ENCODE data around the gene EEIG1.
"Not testable (repeated sequence)": the region's sequence is repeated elsewhere in the genome, so short reads cannot be mapped to it uniquely, and the experiment has no call there.

The EEIG1 gene

DNA sequence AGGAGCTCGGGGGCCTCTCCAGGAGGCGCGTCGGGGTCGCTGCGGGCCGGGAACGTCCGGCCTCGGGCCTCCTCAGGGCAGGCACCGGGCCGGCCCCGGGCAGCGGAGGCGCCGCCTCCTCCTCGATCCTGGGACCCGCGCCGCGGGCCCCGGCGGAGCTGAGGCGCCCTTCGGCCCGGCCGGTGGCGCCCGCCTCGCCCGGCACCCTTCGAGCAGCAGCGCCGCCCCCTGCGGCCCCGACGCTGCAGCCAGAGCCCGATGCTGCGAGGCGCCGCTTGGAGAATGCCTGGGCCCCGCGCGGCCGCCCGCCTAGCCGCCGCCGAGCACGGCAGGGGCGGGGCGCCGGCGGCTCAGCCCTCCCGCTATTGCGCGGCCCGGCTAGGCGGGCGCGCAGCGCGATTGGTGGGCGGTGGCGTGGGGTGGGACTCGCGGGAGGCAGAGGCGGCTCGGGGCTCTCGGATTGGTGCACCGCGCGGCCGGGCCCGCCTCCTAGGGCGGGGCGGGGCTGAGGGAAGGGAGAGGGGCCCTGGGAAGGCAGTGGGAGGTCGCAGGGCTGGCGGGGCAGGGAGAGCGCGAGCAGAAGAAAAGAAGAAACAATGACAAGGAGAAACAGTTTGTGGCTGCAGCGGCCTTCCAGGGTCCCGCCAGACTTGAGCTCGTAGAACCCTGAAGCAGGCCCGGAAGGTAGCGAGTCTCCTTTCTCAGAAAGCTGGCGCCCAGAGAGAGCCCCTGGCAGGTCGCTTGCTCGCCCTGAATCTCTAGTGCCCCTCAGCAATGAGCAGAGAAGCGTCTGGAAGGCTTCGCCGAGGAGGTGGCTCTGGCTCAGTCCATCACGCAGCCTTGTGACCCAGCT, at the start of gene EEIG1:
EEIG1 (minus strand) TSS at position 284 of the 853 bp plus-strand sequence. CDS start 852 bp downstream, outside the sequence.
- ATAC-seq, result peak; percentile 91 to 92

DNA sequence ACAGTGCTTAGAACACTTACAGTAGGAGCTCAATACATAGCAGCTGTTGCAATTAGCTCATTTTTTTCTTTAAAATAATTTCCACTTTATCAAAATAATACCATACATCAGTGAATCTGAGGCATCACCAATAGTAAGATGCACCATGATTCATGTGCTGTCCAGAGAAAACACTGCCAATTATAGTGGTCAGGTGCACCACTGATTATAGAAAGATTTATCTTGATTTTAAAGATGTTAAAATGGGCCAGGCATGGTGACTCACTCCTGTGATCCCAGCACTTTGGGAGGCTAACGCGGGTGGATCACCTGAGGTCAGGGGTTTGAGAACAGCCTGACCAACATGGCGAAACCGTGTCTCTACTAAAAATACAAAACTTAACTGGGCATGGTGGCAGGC, 46.9 kb upstream of the EEIG1 start:
- ATAC-seq, result no peak

DNA sequence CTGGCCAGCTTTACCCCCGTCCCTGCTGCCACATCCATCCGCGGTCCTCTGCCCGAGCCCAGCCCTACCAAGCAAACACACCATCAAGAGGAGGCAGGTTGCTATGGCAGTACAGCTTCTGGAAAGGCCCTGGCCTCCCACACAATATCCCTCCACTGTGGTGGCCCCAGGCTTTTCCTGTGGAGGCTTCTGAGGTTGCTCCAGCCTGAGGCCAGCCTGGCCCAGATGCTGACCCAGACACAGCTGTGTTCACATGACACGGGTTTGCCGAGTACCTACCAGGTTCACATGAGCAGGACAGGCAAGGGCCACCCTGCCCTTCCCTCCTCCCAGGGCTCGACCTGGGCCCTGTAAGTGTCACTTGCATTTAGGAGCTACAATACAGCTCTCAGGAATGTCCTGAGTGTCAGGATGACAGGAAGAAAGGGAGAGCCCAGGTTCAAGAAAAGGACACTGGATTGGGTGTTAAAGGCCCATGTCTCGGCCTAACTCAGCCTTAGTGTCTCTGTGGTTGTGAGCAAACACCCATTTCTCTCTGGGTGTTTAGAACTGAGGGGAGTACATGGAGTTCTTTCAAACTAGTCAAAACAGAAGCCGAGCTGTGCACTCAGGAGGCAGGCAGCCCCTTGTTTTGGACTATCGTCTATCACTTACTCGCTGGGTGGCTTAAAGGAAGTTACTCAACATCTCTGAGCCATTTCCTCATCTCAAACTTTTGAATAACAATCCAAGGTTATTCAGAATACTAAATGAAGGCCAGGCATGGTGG, 46.2 kb upstream of the EEIG1 start:
- ATAC-seq, result peak; percentile 50 to 54

DNA sequence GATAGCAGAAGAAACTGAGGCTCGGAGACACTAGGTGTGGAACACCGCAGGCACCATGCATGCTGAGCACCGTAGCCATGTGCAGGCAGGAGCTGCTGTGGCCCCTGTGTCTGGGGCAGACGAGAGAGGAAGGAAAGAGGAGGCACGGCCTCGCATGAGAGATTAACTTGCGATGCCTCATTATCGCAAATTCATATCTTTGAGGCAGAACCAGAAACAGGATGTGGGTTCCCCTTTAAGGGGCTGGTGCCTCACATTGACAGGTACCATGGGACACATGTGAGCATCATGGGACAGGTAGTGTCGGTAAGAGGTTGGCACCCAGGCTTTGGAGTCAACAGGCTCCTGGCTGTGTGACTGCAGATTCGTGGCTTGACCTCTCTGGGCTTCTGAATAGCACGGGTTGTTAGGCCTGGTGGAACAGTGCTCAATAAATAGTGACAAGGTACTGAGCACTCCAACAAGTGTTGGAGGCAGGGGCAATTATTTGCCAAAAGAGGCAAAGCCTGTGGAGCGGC, 45.5 kb upstream of the EEIG1 start:
- peak; percentile 69 to 73 for ATAC-seq

DNA sequence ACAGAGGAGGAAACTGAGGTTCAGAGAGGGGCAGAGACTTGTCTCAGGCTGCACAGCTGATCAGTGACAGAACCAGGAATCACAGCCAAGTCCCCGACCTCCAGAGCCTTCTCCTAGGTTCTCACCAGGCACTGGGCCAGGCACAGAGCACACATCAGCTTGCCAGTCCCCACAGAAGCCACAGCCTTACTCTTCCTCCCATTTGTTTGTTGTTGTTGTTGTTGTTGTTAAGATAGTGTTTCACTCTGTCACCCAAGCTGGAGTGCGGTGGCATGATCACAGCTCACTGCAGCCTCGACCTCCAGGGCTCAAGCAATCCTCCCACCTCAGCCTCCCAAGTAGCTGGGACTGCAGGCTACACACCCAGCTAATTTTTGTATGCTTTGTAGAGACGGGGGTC, 44.9 kb upstream of the EEIG1 start:
- ATAC-seq, result no peak

DNA sequence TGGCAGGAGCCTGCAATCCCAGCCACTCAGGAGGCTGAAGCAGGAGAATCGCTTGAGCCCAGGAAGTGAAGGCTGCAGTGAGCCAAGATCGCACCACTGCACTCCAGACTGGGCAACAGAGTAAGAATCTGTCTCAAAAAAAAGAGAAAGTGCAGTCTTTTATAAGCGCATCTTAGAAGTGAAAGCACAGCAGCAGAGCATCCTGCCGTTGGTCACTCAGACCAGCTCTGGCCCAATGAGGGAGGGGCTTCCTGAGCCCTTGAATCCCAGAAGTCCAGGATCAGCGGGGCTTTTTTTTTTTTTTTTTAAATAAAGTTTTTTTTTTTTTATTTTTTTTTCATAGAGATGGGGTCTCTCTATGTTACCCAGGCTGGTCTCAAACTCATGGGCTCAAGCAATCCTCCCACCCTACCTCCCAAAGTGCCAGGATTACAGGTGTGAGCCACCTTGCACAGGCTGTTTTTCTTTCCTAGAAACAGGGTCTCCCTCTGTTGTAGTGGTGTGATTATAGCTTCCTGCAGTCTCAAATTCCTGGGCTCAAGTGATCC, 44.0 kb upstream of the EEIG1 start:
- ATAC-seq, result no peak

DNA sequence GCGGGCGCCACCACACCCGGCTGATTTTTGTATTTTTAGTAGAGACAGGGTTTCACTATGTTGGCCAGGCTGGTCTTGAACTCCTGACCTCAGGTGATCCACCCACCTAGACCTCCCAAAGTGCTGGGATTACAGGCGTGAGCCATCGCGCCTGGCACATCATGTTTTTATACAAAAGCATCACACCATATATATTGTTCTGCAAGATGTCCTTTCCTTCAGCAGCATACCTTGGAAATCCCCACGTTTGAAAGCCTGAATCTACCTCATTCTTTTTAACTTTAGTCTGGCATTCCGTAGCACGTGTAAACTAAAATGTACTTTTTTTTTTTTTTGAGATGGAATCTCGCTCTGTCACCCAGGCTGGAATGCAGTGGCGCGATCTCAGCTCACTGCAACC, 42.9 kb upstream of the EEIG1 start:
- not testable (repeated sequence) for ATAC-seq

DNA sequence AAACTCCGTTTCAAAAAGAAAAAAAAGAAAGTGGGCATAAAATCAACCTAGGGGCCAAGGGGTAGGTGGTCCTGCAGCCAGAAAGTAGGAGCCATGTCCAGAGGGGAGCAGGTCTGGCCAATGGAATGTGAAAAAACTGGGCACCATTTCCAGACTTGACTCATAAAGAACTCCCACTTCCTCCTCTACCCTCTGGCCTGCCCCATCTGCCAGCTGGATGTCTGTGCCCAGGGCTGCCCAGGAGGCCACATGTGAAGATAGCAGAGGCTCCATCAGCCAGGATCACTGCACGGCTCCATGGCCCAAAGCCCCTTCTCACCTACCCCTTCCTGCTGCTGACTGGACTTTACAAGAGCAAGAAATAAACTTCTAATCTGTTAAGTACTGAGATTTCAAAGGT, 42.1 kb upstream of the EEIG1 start:
- ATAC-seq, result no peak

DNA sequence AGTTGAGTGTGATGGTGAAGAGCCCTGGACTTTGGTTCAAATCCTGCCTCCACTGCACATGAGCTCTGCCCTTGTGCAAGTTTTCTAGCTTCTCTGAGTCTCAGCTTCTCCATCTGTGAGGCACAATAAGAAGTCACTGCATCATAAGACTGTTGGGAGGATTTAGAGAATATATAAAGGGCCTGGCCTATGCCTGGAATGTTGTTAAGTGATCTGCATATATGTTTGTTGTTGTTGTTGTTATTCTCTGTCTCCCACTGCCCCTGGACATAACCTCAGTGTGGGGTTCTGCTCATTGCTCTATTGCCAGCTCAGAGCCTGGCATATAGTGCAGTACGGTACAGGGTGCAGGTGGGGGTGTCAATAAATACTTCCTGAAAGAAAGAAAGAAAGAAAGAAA, 40.3 kb upstream of the EEIG1 start:
- no peak for ATAC-seq

DNA sequence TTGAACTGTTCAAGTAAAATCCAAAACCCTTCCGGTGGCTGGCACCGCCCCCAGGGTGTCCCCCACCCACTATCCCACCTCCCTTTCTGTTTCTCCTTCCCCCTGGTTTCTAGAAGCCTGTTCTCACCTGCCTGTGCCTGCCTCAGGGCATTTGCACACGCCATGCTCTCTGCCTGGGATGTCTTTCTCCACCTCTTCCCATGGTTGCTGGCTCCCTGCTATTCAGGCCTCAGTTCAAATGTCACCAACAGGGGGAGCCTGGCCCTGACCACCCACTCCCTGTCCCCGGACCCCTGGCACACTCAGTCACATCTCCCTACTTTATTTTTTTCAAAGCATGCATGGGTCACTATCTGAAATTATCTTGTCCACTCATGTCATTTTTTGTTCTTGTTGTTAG, 39.9 kb upstream of the EEIG1 start:
- ATAC-seq, result no peak

DNA sequence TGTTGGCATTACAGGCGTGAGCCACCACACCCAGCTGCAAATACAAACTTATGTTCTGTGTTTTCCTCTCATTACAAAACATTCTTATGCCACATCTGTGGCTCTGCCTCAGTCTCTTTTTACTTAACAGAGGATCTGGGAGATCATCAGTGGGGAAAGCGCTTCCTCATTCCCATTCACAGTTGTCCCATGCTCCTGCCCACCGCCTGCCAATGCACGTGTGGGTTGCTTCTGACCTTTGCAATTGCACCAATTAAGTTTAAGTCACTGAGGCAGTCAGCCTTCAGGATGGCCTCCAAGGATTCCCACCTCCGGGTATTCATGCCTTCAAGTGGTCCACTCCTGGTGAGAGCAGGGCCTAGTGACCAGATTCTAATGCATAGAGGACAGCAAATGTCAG, 34.9 kb upstream of the EEIG1 start:
- no peak for ATAC-seq

DNA sequence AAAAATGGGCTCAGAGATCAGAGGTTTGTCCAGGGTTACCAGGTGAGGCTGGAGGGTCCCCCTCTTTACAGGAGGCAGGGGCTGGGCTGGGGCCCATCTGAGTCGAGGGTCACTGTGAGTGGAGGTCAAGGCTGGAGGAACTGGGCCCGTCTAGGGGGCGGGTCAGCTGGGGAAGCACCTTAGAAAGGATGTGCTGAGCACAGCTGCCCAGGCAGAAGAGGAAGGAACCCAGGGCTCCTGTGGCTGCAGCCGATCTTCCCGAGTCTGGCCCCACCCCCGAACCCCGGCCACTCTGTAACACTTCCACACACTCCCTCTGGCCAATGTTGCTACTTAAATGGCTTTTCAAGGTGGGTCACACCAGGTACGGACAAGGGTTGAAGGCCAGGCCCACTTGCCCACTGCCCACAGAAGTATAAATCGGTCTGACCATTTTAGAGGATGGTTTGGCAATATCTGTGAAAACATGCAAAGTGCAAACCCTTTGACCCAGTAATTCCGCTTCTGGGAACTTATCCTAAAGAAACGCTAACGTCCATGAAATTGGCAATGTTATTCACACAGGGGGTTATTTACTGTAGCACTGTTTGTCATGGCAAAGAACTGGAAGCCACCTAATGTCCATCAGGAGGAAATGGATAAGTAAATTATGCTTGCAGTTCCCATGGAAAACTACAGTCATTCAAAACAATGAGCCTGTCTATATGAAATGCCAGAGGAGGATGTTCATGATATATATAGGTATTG, 30.5 kb upstream of the EEIG1 start:
- ATAC-seq, result no peak

DNA sequence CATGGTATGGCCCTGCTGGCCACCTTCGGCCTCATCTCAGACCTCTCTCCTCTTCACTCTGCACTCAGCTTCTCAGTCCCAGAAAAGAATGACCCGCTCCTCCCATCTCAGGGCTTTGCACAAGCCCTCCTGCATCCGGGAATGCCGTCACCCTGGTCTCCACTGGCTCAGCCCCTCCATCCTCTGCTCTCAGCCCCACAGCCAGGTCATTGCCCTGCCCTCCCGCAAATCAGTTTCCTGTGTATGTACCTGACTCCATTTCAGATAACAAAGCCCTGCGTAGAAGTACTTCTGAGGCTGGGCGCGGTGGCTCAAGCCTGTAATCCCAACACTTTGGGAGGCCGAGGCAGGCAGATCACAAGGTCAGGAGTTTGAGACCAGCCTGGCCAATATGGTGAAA, 28.9 kb upstream of the EEIG1 start:
- no peak for ATAC-seq

DNA sequence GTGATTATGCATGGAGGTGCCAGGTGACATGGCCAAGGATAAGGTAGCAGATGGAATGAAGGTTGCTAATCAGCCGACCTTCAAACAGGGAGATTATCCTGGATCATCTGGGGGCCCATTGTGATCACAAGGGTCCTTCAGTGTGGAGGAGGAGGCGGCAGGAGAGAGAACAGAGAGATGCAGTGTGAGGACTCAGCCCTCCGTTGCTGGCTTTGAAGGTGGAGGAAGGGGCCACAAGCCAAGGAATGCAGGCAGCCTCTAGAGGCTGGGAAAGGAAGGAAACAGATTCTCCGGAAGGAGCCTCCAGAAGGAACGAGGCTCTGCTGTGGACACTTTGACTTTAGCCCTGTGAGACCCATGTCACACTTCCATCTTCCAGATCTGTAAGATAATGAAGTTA, 27.4 kb upstream of the EEIG1 start:
- peak in 1 of 2 donors; percentile 4 for ATAC-seq

DNA sequence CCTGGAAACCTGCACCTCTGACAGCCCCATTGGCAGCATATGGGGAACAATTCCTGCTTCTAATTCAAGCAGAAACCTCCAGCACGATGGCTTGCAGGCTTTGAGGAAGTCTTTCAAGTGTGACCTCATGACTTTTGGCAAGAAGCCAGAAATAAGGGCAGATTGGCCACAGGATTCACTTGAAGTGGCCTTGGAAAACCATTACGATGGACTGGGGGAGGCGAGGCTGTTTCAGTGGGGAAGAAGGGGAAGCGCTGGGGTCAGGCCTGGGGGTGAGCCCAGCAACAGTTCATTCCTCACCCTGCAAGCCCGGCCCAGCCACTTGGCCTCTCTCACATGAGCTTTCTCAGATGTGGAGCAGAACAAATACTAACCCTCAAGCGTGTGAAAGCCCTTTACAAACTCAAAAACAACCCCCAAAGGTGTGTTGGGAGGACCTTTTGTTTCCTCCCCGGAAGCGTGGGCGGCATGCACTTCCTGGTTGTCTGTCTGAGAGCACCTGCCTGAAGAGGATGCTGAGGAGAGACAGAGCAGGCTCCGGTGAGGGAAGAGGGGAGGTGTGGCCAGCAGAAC, 26.9 kb upstream of the EEIG1 start:
- ATAC-seq, result peak; percentile 82 to 87

DNA sequence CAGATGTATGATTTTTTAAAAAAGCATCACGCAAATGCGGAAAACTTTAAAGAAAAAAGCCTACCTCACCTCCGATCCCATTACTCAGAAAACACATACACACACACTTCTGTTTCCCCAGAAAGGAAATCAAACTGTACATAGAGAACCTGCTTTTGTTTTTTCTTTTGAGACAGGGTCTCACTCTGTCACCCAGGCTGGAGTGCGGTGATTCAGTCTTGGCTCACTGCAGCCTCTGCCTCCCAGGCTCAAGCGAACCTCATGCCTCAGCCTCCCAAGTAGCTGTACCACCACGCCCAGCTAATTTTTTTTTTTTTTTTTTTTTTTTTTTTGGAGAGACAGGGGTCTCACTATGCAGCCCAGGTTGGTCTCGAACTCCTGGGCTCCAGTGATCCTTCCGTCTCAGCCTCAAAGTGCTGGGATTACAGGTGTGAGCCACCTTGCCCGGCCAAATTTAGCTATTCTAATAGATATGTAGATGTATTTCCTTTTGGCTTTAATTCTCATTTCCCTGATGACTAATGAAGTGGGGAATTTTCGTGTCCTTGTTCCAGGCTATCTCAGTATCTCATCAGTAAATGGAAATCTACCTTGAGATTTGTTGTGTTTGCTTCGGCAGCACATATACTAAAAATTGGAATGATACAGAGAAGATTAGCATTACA, 25.7 kb upstream of the EEIG1 start:
- ATAC-seq, result peak in 1 of 2 donors; percentile 41

DNA sequence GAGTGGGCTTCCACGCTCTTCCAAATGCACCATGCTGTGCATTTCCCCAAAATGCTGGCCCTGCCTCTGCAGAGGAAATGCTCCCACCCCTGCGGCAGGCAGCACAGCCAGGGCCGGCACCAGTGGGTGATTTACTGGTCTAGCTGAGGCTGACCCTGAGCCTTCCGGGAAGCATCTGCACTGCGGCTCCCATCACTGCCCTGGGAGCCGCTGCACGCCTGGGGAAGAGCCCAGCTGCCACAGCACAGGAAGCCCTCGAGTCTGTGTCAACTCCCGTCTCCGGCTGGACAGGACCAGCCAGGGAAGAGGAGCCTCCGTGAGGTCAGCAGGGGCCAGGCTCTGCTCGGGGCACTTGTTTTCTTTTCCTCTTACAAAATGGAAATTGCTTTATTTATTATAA, 25.1 kb upstream of the EEIG1 start:
- ATAC-seq, result no peak

DNA sequence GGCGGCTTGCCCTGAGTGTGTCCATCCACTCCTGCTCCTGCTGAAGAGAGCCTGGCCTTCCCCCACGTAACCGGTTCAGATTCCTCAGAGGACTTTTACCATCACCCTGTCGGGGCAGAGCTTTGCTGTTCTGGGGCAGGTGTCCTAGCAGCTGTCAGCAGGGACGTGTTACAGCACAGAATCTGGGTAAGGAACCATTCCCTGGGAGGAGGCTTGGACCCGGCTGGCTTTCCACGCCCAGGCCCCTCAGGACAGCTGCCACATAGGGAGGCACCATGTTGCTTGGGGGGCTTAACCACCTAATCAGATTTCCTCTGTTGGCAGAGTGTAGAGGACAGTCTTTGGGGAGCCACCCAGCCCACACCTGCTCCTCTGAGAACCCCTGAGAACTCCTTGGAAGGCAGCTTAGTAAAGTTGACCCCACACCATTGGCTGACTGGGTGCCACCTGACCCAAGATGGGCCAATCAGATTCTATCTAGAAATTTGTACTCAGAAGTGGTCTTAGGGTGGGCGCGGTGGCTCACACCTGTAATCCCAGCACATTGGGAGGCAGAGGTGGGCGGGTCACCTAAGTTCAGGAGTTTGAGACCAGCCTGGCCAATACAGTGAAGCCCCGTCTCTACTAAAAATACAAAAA, 23.3 kb upstream of the EEIG1 start:
- no peak for ATAC-seq

DNA sequence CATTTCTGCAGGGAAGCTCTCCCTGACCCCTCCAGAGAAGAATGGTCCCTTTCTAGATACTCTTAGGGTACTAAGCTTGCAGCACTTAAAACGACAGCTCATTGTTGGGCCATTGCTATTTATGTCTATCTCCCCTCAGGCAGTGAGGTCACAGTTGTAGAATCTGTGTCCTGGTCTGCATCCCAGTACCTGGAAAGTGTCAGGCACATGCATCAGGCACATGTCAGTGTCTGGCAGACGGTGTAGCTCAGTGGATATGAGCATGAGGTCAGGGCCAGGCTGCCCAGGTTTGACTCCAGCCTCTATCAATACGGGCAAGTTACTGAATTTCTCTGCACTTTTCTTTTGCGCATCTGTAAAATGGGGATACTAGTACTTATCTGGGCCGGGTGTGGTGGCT, 22.2 kb upstream of the EEIG1 start:
- ATAC-seq, result no peak

DNA sequence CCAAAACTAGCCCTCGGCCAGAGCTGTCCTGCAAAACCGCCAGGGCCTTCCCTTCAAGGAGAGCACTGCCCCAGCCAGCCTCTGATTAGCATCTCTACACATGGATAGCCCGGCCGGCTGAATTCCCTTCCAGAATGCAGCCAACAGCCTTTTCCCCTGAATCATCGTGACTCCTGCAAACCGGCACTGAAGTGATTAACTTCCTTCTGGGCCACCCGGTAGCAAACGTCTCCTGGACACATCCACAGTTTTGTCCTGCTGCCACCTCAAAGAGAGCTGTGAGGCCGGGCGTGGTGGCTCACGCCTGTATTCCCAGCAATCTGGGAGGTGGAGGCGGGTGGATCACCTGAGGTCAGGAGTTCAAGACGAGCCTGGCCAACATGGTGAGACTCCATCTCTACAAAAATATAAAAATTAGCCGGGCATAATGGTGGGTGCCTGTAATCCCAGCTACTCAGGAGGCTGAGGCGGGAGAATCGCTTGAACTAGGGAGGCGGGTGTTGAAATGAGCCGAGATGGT, 21.1 kb upstream of the EEIG1 start:
- ATAC-seq, result no peak

DNA sequence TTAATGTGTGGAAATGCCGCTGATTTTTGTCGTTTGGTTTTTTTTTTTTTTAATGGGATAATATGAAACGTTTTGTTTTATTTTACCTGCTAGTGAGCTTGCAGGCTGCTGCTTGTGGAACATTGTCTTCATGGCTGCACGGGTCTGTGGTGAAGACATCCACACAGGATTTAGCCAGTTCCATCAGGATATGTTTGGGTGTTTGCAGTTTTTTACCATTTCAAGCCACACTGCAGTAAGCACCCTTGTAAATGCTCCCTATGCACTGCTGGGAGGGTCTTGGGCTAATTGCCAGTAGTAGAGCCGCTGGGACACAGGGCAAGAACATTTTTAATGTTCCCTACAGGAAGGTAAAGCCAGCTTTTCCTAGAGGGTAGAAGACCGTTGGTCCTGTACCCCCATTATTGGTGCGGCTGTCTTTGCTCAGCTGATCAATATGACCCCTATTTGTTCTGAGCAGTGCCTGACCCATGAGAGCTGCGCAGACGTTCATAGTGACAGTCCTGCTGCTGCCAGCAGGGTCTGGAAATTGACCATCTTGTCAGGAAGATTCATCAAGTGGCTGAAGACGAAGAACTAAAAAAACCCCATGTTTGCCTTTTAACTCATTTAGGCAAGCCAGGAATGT, 20.5 kb upstream of the EEIG1 start:
- no peak for ATAC-seq

All from activated CD4-positive, CD25-positive, alpha-beta regulatory T cell treated with anti-CD3 and anti-CD28 coated beads, Interleukin-2, amount 50 U/mL, for 24 hours (primary cell).